Breast epithelium (tissue), 4 donors: ENCODE data around the gene EFCAB14. TPM values are rescaled to one million over a fixed set of nuclear protein-coding genes. Genes with fewer than 3 reads are reported as not detected.
"Not testable (repeated sequence)": the region's sequence is repeated elsewhere in the genome, so short reads cannot be mapped to it uniquely, and the experiment has no call there.

Experiments used
- DNase-seq, 2 donors: peaks; one replicate each; pipeline ENCODE4 v3.0.0-alpha.2; 2019; ENCODE audit warnings: low spot score in 2 of 2
- H3K27ac ChIP-seq, 2 donors: fragments of 200-600 bp; sonication (generic) in 1 of 2; one replicate each; pipeline ENCODE4 v1.5.1; 2016 to 2019; ENCODE audit warnings: mild to moderate bottlenecking in 1 of 2
- H3K27me3 ChIP-seq, 2 donors: fragments of 200-600 bp; sonication (generic) in 1 of 2; one replicate each; pipeline versions ENCODE4 v1.5.1 to v1.6.0; 2017 to 2019; ENCODE audit warnings: control low read depth in 1 of 2, mild to moderate bottlenecking in 1 of 2
- H3K36me3 ChIP-seq: fragments of 200-600 bp; one replicate; pipeline ENCODE4 v1.5.1; 2019
- H3K4me1 ChIP-seq, 2 donors: fragments of 200-600 bp; sonication (generic); one replicate each; pipeline ENCODE4 v1.5.1; 2016 to 2019; ENCODE audit warnings: control low read depth in 1 of 2
- H3K4me3 ChIP-seq, 3 donors: fragments of 200-600 bp; sonication (generic); 1 replicate in 2 of 3; 2 replicates in 1 of 3; pipeline ENCODE4 v1.5.1; 2016 to 2019; ENCODE audit warnings: mild to moderate bottlenecking in 3 of 3, moderate library complexity in 2 of 3
- H3K9me3 ChIP-seq, 2 donors: fragments of 200-600 bp; sonication (generic) in 1 of 2; one replicate each; pipeline ENCODE4 v1.5.1; 2016 to 2019; ENCODE audit warnings: control low read depth in 1 of 2
- POLR2A ChIP-seq: fragments of 450-650 bp; IDR thresholded peaks from one replicate; pipeline ENCODE4 v1.6.1; 2016; ENCODE audit warnings: antibody characterized with exemption, mild to moderate bottlenecking, moderate library complexity
- POLR2AphosphoS5 ChIP-seq, 3 donors: sonication (generic); formaldehyde crosslinking; IDR thresholded peaks; one replicate each; pipeline ENCODE4 v1.6.1; 2017; ENCODE audit warnings: antibody characterized with exemption in 3 of 3
- intact Hi-C: fragments of 100-400 bp; cut with DNase I; formaldehyde crosslinking; loops from one replicate; pipeline ENCODE4 v1.15.1; 2023; ENCODE audit warnings: low total_unique reads
- total RNA-seq, 3 donors: library from RNA; depleted of rRNA; stranded (reverse); fragments of >200 nt; gene quantifications; one replicate each; pipeline ENCODE4 v1.1.0, GENCODE V29; 2016
- TF ChIP-seq, protein P1 (sequence below), 3 donors: fragments of 450-650 bp; IDR thresholded peaks; one replicate each; pipeline ENCODE4 v1.5.1; 2016 to 2017; ENCODE audit warnings: antibody characterized with exemption in 3 of 3, mild to moderate bottlenecking in 3 of 3, moderate library complexity in 3 of 3

EFCAB14 gene
- total RNA-seq, 3 donors from 2014 or later = 92.8 to 128 (median 106) TPM

DNA sequence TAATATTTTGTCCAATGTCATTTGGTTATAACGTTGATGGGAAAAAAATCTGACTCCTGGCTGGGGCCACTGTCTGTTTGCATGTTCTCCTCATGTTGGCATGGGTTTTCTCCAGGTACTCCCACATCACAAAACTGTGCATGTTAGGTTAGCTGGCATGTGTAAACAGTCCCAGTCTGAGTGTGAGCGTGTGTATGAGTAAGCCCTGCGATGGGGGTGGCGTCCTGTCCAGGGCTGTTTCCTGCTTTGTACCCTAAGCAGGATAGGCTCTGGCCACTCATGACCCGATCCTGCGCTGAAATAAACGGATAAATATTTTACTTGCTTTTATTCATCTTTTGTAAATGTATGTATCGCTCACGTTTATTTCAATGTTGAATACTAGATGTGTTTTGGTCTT lies 13.5 kb downstream of the EFCAB14 start:
- Histone ChIP-seq H3K4me3 (no peak overlapping the region), H3K27ac (no peak overlapping the region), H3K4me1 (peaks cover 0 to 6% of the 10 kb centered on the region in 2 donors), H3K36me3 (no peaks in the 10 kb centered on the region), H3K9me3 (no peaks in the 10 kb centered on the region), H3K27me3 (no peaks in the 10 kb centered on the region)
- TF ChIP-seq, protein P1, sequence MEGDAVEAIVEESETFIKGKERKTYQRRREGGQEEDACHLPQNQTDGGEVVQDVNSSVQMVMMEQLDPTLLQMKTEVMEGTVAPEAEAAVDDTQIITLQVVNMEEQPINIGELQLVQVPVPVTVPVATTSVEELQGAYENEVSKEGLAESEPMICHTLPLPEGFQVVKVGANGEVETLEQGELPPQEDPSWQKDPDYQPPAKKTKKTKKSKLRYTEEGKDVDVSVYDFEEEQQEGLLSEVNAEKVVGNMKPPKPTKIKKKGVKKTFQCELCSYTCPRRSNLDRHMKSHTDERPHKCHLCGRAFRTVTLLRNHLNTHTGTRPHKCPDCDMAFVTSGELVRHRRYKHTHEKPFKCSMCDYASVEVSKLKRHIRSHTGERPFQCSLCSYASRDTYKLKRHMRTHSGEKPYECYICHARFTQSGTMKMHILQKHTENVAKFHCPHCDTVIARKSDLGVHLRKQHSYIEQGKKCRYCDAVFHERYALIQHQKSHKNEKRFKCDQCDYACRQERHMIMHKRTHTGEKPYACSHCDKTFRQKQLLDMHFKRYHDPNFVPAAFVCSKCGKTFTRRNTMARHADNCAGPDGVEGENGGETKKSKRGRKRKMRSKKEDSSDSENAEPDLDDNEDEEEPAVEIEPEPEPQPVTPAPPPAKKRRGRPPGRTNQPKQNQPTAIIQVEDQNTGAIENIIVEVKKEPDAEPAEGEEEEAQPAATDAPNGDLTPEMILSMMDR (IDR thresholded peaks at IDR 0.05) = no peak
- TF ChIP-seq POLR2A (no peak), POLR2AphosphoS5 (IDR thresholded peaks at IDR 0.05) (no peak)
- intact Hi-C loops = no loop called here
- DNase-seq = no peak

DNA sequence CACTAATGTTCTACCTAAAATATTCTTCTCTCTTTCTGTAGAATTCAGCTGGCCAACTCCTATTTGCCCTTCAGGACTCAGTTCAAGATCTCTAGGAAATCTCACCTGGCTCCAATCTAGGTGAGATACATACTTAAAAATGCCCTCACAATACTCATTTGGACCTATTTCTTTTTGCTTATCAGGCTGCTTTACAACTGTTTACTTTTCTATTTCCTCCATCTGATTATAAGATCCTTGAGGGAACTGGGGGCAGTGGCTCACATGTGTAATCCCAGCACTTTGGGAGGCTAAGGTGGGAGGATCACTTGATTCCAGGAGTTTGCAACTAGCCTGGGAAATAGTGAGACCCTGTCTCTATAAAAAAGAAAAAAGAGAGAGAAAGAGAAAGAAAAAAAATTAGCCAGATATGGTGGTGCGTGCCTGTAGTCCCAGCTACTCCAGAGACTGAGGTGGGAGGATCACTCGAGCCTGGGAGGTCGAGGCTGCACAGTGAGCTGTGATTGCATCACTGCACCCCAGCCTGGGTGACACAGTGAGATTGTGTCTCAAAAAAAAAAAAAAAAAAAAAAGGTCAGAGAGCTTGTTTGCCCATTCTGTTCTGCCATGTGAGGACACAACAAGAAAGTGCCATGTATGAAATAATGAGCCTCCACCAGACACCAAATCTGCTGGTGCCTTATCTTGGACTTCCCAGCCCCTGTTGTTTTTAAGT lies 14.8 kb downstream of the EFCAB14 start:
- H3K27ac ChIP-seq = no peak overlapping the region
- H3K27me3 ChIP-seq = no peaks in the 10 kb centered on the region
- DNase-seq = no peak
- intact Hi-C loops = no loop called here
- H3K4me1 ChIP-seq = peaks cover 0 to 6% of the 10 kb centered on the region in 2 donors
- H3K9me3 ChIP-seq = no peaks in the 10 kb centered on the region
- H3K36me3 ChIP-seq = no peaks in the 10 kb centered on the region
- no peak overlapping the region for H3K4me3 ChIP-seq
- TF ChIP-seq POLR2A (no peak), POLR2AphosphoS5 (IDR thresholded peaks at IDR 0.05) (no peak)
- TF ChIP-seq, protein P1 (IDR thresholded peaks at IDR 0.05) = no peak

DNA sequence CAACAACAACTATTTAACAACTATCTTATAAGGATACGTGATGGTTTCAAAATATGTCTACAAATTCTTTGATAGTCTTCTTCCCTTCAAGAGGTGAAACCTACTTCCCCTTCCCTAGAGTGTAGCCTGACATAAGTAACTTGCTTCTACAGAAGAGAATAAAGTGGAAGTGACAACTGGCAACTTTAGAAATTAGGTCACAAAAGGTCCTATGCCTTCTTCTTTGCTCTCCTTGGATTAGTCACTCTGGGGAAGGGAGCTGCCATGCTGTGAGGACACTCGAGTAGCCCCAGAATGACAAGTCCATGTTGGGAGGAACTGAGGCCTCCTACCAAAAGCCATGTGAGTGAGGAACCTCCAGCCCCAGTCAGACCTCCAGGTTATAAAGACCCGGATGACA lies 19.2 kb downstream of the EFCAB14 start:
- no peaks in the 10 kb centered on the region for H3K36me3 ChIP-seq
- H3K27me3 ChIP-seq = no peaks in the 10 kb centered on the region
- DNase-seq = no peak
- no peaks in the 10 kb centered on the region for H3K9me3 ChIP-seq
- H3K4me1 ChIP-seq = peaks cover 0 to 6% of the 10 kb centered on the region in 2 donors
- H3K27ac ChIP-seq = no peak overlapping the region
- TF ChIP-seq POLR2AphosphoS5 (IDR thresholded peaks at IDR 0.05) (no peak), POLR2A (no peak)
- TF ChIP-seq, protein P1 (IDR thresholded peaks at IDR 0.05) = no peak
- intact Hi-C loops = no loop called here
- H3K4me3 ChIP-seq = no peak overlapping the region

DNA sequence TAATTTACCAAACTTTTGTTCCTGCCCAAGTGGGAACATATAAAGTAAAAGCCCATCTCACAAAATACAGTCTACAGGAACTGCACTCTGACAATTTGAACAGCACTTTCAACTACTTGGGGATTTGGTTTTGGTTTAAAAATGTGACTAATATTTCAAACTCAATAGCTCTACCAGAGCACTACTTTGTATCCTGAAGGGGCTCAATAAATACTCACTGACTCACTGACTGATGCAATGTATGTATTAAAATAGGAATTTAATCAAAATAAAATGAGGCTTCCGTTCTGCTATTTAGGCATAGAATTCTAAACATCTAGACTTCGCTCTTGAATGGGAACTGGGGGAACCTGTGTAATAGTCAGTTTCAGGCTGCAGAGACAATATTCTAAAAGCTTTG lies 21.9 kb downstream of the EFCAB14 start:
- intact Hi-C loops = no loop called here
- no peak for TF ChIP-seq POLR2A
- TF ChIP-seq POLR2AphosphoS5 (IDR thresholded peaks at IDR 0.05) = no peak
- TF ChIP-seq, protein P1 (IDR thresholded peaks at IDR 0.05) = no peak
- no peaks in the 10 kb centered on the region for H3K36me3 ChIP-seq

DNA sequence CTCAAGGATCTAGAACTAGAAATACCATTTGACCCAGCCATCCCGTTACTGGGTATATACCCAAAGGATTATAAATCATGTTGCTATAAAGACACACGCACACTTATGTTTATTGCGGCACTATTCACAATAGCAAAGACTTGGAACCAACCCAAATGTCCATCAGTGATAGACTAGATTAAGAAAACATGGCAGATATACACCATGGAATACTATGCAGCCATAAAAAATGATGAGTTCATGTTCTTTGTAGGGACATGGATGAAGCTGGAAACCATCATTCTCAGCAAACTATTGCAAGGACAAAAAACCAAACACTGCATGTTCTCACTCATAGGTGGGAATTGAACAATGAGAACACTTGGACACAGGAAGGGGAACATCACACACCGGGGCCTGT lies 24.2 kb downstream of the EFCAB14 start:
- H3K27me3 ChIP-seq, H3K4me3 ChIP-seq, intact Hi-C loops, H3K27ac ChIP-seq, H3K4me1 ChIP-seq, DNase-seq, H3K9me3 ChIP-seq: not testable (repeated sequence)
- peaks cover 12% of the 10 kb centered on the region for H3K36me3 ChIP-seq

More for the DNA sequence above, 21.9 kb downstream of the EFCAB14 start:
- Histone ChIP-seq H3K4me1 (no peaks in the 10 kb centered on the region), H3K27me3 (no peaks in the 10 kb centered on the region), H3K4me3 (no peak overlapping the region), H3K9me3 (no peaks in the 10 kb centered on the region), H3K27ac (no peak overlapping the region)
- DNase-seq = no peak
